T-cell (primary cell): ENCODE results near the gene WIPF2. TPM values are rescaled to one million over a fixed set of nuclear protein-coding genes. Genes with fewer than 3 reads are reported as not detected.
"Not testable (repeated sequence)": the region's sequence is repeated elsewhere in the genome, so short reads cannot be mapped to it uniquely, and the experiment has no call there.

Experiments used
- ATAC-seq, 4 experiments: fragments of 200-7000 bp in 3 of 4; fragments of 150-1000 bp in 1 of 4; cut with Tn5 transposase; replicated peaks in 1 of 4; 1 replicate in 3 of 4; 2 replicates in 1 of 4; pipeline ENCODE4 v1.10.0; 2021; ENCODE audit warnings: moderate library complexity in 3 of 4, mild to moderate bottlenecking in 2 of 4, moderate number of reproducible peaks in 1 of 4
- CTCF ChIA-PET, 2 donors: fragments of 300-600 bp; sonication (Branson Sonifier 250); formaldehyde crosslinking; loops; one replicate each; lab custom pipeline; 2022; ENCODE audit warnings: antibody characterized with exemption in 2 of 2; lab: Charles Lee
- POLR2A ChIA-PET, 2 donors: fragments of 300-600 bp; sonication (Branson Sonifier 250); formaldehyde crosslinking; loops; one replicate each; lab custom pipeline; 2022; ENCODE audit warnings: antibody characterized with exemption in 2 of 2; lab: Charles Lee
- DNase-seq, 35 experiments: peaks; one replicate each; pipeline versions ENCODE4 v3.0.0 to v3.0.0-alpha.2; 2013 to 2023
- H3K27ac ChIP-seq: one replicate; pipeline ENCODE4 v1.5.1; 2013; ENCODE audit warnings: low read length
- H3K27me3 ChIP-seq, 2 experiments: replicated peaks in 1 of 2; 1 replicate in 1 of 2; 2 replicates in 1 of 2; pipeline versions ENCODE4 v1.6.1 to v1.7.0; 2013; ENCODE audit warnings: low read length in 1 of 2, mixed read lengths in 1 of 2; ENCODE audit not compliant: control insufficient read depth in 2 of 2, insufficient read depth in 2 of 2; ENCODE audit errors: extremely low read depth in 1 of 2
- H3K36me3 ChIP-seq, 2 donors: 1 replicate in 1 of 2; 2 replicates in 1 of 2; pipeline versions ENCODE4 v1.6.1 to v1.7.0; 2013; ENCODE audit warnings: low read length in 1 of 2; ENCODE audit not compliant: control insufficient read depth in 2 of 2, insufficient read depth in 1 of 2; ENCODE audit errors: extremely low read depth in 1 of 2
- H3K4me1 ChIP-seq, 2 experiments: 1 replicate in 1 of 2; 2 replicates in 1 of 2; pipeline versions ENCODE4 v1.6.1 to v1.7.0; 2013; ENCODE audit warnings: low read length in 2 of 2, mixed read lengths in 1 of 2; ENCODE audit not compliant: insufficient read depth in 2 of 2, control insufficient read depth in 1 of 2; ENCODE audit errors: extremely low read depth in 1 of 2
- H3K4me3 ChIP-seq, 2 donors: 1 replicate in 1 of 2; 2 replicates in 1 of 2; pipeline versions ENCODE4 v1.5.1 to v1.7.0; 2013; ENCODE audit warnings: mild to moderate bottlenecking in 2 of 2, low read length in 1 of 2, moderate library complexity in 1 of 2; ENCODE audit not compliant: control insufficient read depth in 1 of 2; ENCODE audit errors: extremely low read depth in 1 of 2
- H3K9me3 ChIP-seq: 2 replicates; pipeline ENCODE4 v1.7.0; 2013
- H3K27ac Mint-ChIP-seq, 2 donors: one replicate each; pipeline ENCODE4 v1.8.0; 2020 to 2021; ENCODE audit warnings: mild to moderate bottlenecking in 2 of 2, mixed read lengths in 2 of 2
- H3K27me3 Mint-ChIP-seq, 2 donors: one replicate each; pipeline ENCODE4 v1.8.0; 2021 to 2022; ENCODE audit warnings: mixed read lengths in 2 of 2
- H3K36me3 Mint-ChIP-seq: one replicate; pipeline ENCODE4 v1.8.0; 2021; ENCODE audit warnings: mixed read lengths
- H3K4me1 Mint-ChIP-seq, 3 donors: one replicate each; pipeline ENCODE4 v1.8.0; 2020 to 2022; ENCODE audit warnings: mixed read lengths in 3 of 3, mild to moderate bottlenecking in 1 of 3
- H3K4me3 Mint-ChIP-seq, 3 donors: one replicate each; pipeline ENCODE4 v1.8.0; 2020 to 2022; ENCODE audit warnings: mild to moderate bottlenecking in 3 of 3, mixed read lengths in 3 of 3, moderate library complexity in 3 of 3
- H3K9me3 Mint-ChIP-seq, 3 donors: one replicate each; pipeline ENCODE4 v1.8.0; 2020 to 2022; ENCODE audit warnings: mixed read lengths in 3 of 3
- WGBS: methylation state at CpG from one replicate; pipeline ENCODE4 v1.1.5; 2013; ENCODE audit warnings: missing lambda C conversion rate; ENCODE audit not compliant: insufficient coverage; 5-methylcytosine and 5-hydroxymethylcytosine counted together
- total RNA-seq, 35 experiments: library from RNA in 6 of 35; stranded (reverse) in 6 of 35; fragments of 120-200 nt in 1 of 35; gene quantifications; one replicate each; pipeline versions ENCODE4 v1.2.1 to v1.2.4 and lab custom pipeline; 2013 to 2026

Gene WIPF2
- total RNA-seq, 5 donors from 2014 or later (not counting 1 experiment from before 2014, with no cell fraction given): 23.1 to 42.1 (median 32.1) TPM

DNA sequence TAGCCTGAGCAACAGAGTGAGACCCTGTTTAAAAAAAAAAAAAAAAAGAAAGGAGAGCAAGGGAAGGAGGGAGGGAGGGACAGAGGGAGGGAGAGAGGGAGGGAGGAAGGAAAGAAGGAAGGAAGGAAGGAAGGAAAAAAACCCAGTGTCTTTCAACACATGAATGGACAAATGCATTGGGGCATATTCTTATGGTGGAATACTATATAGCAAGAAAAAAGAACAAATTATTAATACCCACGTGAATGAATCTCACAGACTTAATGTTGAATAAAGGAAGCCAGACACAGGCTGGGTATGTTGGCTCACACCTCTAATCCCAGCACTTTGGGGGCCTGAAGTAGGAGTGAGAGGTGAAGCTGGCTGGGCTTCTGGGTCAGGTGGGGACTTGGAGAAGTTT is 21.6 kb upstream of the WIPF2 start:
- H3K36me3 Mint-ChIP-seq: no peaks in the 10 kb centered on the region
- H3K36me3 ChIP-seq: no peaks in the 10 kb centered on the region
- H3K4me1 Mint-ChIP-seq: peaks cover 0 to 12% (median 4%) of the 10 kb centered on the region in 3 donors
- H3K27ac Mint-ChIP-seq: no peak overlapping the region
- DNase-seq: no peak
- no peaks in the 10 kb centered on the region for H3K9me3 Mint-ChIP-seq
- POLR2A ChIA-PET: interaction anchor here in 1 of 2 donors (0.6 kb wide), 1 partner anchor 12 kb away, joined by 5 read pairs; no protein-coding TSS in a partner anchor
- ATAC-seq: no peak
- no CpG with 5 or more reads among the region's 1 CpG for WGBS
- H3K4me1 ChIP-seq: peaks cover 0 to 8% of the 10 kb centered on the region in 2 experiments
- H3K27me3 ChIP-seq: peaks cover 0 to 27% of the 10 kb centered on the region in 2 experiments
- no peaks in the 10 kb centered on the region for H3K9me3 ChIP-seq
- H3K27me3 Mint-ChIP-seq: peaks cover 7 to 17% of the 10 kb centered on the region in 2 donors
- no peak overlapping the region for H3K4me3 ChIP-seq
- H3K4me3 Mint-ChIP-seq: no peak overlapping the region
- H3K27ac ChIP-seq: no peak overlapping the region
- CTCF ChIA-PET: interaction anchor here in 1 of 2 donors (0.7 to 1.4 kb wide), 5 partner anchors 21 to 219 kb away, joined by 3 to 4 read pairs (median 3); no protein-coding TSS in a partner anchor

DNA sequence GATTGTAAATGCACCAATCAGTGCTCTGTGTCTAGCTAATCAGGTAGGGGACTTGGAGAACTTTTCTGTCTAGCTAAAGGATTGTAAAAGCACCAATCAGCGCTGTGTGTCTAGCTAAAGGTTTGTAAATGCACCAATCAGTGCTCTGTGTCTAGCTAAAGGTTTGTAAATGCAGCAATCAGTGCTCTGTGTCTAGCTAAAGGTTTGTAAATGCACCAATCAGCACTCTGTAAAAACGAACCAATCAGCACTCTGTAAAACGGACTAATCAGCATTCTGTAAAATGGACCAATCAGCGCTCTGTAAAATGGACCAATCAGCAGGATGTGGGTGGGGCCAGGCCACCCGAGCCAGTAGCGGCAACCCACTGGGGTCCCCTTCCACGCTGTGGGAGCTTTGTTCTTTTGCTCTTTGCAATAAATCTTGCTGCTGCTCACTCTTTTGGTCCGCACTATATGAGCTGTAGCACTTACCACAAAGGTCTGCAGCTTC is 21.1 kb upstream of the WIPF2 start:
- H3K27me3 ChIP-seq: peaks cover 0 to 27% of the 10 kb centered on the region in 2 experiments
- H3K9me3 Mint-ChIP-seq, H3K27ac ChIP-seq, H3K27ac Mint-ChIP-seq, H3K36me3 ChIP-seq, H3K36me3 Mint-ChIP-seq, H3K9me3 ChIP-seq, H3K4me1 Mint-ChIP-seq, H3K4me1 ChIP-seq: not testable (repeated sequence)
- 54% methylated on average over 8 of the region's 8 CpGs for WGBS
- Mint-ChIP-seq H3K4me3 (peak overlapping the region; percentile 24 to 59 (median 41)), H3K27me3 (peaks cover 7 to 17% of the 10 kb centered on the region in 2 donors)
- CTCF ChIA-PET: interaction anchor here (0.8 to 1.4 kb wide), 7 partner anchors 8 to 164 kb away, joined by 3 to 4 read pairs (median 3); no protein-coding TSS in a partner anchor
- POLR2A ChIA-PET: interaction anchor here in 1 of 2 donors (0.5 to 0.6 kb wide), 3 partner anchors 12 to 1142 kb away, joined by 3 to 5 read pairs (median 3); no protein-coding TSS in a partner anchor
- H3K4me3 ChIP-seq: peak overlapping the region in 1 of 2 donors; percentile 7
- DNase-seq: peak in 14 of 35 experiments; percentile 11 to 44 (median 30)
- ATAC-seq: peak in 2 of 4 experiments; percentile 31 to 60

DNA sequence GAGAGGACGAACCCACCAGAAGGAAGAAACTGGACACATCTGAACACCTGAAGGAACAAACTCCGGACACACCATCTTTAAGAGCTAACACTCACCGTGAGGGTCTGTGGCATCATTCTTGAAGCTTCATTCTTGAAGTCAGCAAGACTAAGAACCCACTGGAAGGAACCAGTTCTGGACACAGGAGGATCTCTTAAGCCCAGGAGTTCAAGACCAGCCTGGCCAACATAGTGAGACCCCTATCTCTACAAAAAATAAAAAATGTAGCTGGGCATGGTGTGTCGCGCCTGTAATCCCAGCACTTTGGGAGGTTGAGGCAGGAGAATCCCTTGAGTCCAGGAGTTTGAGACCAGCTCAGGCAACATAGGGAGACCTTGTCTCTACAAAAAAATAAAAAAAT is 20.5 kb upstream of the WIPF2 start:
- 80% methylated on average over 3 of the region's 5 CpGs for WGBS
- H3K27ac Mint-ChIP-seq: no peak overlapping the region
- CTCF ChIA-PET: interaction anchor here (0.6 to 1.4 kb wide), 10 partner anchors 9 to 396 kb away, joined by 3 to 4 read pairs (median 3); no protein-coding TSS in a partner anchor
- H3K27me3 Mint-ChIP-seq: peaks cover 7 to 17% of the 10 kb centered on the region in 2 donors
- peaks cover 0 to 8% of the 10 kb centered on the region in 2 experiments for H3K4me1 ChIP-seq
- H3K4me3 Mint-ChIP-seq: peak overlapping the region in 1 of 3 donors; percentile 59
- peak overlapping the region in 1 of 2 donors; percentile 7 for H3K4me3 ChIP-seq
- H3K27ac ChIP-seq: no peak overlapping the region
- no peaks in the 10 kb centered on the region for H3K36me3 ChIP-seq
- H3K9me3 ChIP-seq: no peaks in the 10 kb centered on the region
- DNase-seq (no peak), ATAC-seq (no peak)
- H3K36me3 Mint-ChIP-seq: no peaks in the 10 kb centered on the region
- peaks cover 0 to 24% of the 10 kb centered on the region in 2 experiments for H3K27me3 ChIP-seq
- H3K9me3 Mint-ChIP-seq: no peaks in the 10 kb centered on the region
- H3K4me1 Mint-ChIP-seq: peaks cover 0 to 9% (median 0%) of the 10 kb centered on the region in 3 donors
- POLR2A ChIA-PET: interaction anchor here in 1 of 2 donors (0.5 to 0.6 kb wide), 2 partner anchors 518 to 1143 kb away, joined by 3 read pairs; no protein-coding TSS in a partner anchor

DNA sequence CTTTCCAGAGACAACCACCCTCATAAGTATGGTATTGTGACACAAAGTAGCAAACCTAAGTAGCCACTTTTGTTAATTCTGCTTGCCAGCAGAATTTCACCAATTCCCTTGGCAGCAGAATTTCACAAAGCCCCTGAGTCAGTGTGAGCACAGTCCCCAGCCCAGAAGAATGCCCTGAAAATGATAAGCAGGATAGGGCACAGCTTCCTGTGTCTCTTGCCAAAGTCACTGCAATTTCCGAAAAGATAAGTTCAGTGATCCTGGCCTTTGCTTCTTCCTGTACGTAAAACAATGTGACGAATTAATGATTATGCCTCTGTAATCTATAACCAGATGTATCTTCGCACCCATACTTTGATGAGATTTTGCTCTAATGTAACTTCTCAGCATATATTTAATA is 16.0 kb upstream of the WIPF2 start:
- Histone ChIP-seq H3K4me1 (peaks cover 0 to 5% of the 10 kb centered on the region in 2 experiments), H3K9me3 (no peaks in the 10 kb centered on the region), H3K27ac (no peak overlapping the region), H3K27me3 (peaks cover 0 to 13% of the 10 kb centered on the region in 2 experiments), H3K4me3 (no peak overlapping the region), H3K36me3 (no peaks in the 10 kb centered on the region)
- H3K27ac Mint-ChIP-seq: no peak overlapping the region
- H3K4me1 Mint-ChIP-seq: peaks cover 0 to 4% (median 0%) of the 10 kb centered on the region in 3 donors
- no peak overlapping the region for H3K4me3 Mint-ChIP-seq
- 95% methylated on average over 3 of the region's 4 CpGs for WGBS
- no peaks in the 10 kb centered on the region for H3K9me3 Mint-ChIP-seq
- no peak for DNase-seq
- ChIA-PET POLR2A (no interaction called here), CTCF (interaction anchor here in 1 of 2 donors (0.7 kb wide), 1 partner anchor 72 kb away, joined by 4 read pairs; no protein-coding TSS in a partner anchor)
- no peak for ATAC-seq
- H3K27me3 Mint-ChIP-seq: peaks cover 3 to 12% of the 10 kb centered on the region in 2 donors
- H3K36me3 Mint-ChIP-seq: no peaks in the 10 kb centered on the region

DNA sequence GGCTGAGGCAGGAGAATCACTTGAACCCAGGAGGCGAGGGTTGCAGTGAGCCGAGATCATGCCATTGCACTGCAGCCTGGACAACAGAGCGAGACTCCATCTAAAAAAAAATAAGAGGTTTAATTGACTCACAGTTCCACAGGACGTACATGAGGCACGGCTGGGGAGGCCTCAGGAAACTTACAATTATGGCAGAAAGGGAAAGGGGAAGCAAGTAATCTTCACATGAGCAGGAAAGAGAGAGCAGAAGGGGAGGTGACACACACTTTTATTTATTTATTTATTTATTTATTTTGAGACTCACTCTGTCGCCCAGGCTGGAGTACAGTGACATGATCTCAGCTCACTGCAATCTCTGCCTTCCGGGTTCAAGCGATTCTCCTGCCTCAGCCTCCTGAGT is 12.9 kb upstream of the WIPF2 start:
- H3K9me3 Mint-ChIP-seq, POLR2A ChIA-PET, H3K27me3 ChIP-seq, H3K4me3 ChIP-seq, H3K27ac Mint-ChIP-seq, H3K4me3 Mint-ChIP-seq, H3K27ac ChIP-seq, H3K27me3 Mint-ChIP-seq, H3K4me1 Mint-ChIP-seq, H3K36me3 Mint-ChIP-seq, H3K36me3 ChIP-seq, H3K9me3 ChIP-seq, DNase-seq, H3K4me1 ChIP-seq, ATAC-seq: not testable (repeated sequence)
- WGBS: 80% methylated on average over 1 of the region's 8 CpGs
- CTCF ChIA-PET: interaction anchor here in 1 of 2 donors (0.7 kb wide), 1 partner anchor 15 kb away, joined by 3 read pairs; no protein-coding TSS in a partner anchor

DNA sequence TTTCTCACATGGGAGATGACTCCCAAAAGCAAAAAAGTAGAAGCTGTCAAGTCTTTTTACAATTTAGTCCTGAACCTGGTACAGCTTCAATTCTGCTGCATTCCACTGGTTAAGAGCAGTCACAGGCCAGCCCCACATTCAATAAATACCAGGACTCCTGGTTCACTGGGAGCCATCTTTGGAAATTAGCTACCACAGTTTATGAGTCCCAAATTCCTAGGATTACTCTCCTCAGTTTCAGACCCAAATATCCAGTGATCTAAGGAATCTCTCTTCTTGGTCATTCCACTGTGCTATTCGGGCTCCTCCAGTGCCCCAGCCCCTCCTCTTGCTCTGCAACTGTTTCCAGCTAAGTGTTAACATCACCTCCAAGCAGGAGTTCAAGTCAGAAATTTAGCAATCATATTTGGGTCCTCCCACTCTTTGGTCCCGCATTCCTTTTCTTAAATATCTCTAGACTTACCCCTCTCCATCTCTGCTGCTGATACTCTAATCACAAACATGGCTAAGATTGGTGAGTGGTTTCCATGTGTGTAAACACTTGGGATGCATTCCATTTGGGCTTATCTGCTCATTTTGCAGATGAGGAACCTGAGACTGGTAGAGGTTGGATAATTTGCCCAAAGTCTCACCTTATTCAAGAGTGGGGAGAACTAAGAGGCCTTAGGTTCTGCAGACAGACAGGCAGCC is 9.6 kb upstream of the WIPF2 start:
- no peak overlapping the region for H3K27ac Mint-ChIP-seq
- POLR2A ChIA-PET: no interaction called here
- no peak overlapping the region for H3K4me3 ChIP-seq

More for the DNA sequence above, 9.6 kb upstream of the WIPF2 start:
- peaks cover 0 to 7% of the 10 kb centered on the region in 2 experiments for H3K27me3 ChIP-seq
- no peaks in the 10 kb centered on the region for H3K9me3 ChIP-seq
- ATAC-seq (no peak), DNase-seq (no peak)
- Mint-ChIP-seq H3K4me1 (no peaks in the 10 kb centered on the region), H3K36me3 (no peaks in the 10 kb centered on the region), H3K27me3 (peaks cover 0 to 3% of the 10 kb centered on the region in 2 donors), H3K9me3 (no peaks in the 10 kb centered on the region), H3K4me3 (no peak overlapping the region)
- no peaks in the 10 kb centered on the region for H3K4me1 ChIP-seq
- WGBS: 80% methylated on average over 1 of the region's 2 CpGs
- CTCF ChIA-PET: interaction anchor here (0.6 to 1.2 kb wide), 7 partner anchors 9 to 1475 kb away, joined by 3 to 10 read pairs (median 3); no protein-coding TSS in a partner anchor
- no peaks in the 10 kb centered on the region for H3K36me3 ChIP-seq
- no peak overlapping the region for H3K27ac ChIP-seq
